Hematopoietic multipotent progenitor cell treated with erythropoietin and hydrocortisone succinate and interleukin-3 and kit ligand, for 6 days (in vitro differentiated cells): Measurements from ENCODE around the gene ALPL.

Experiments used
- DNase-seq: peaks from one replicate; pipeline ENCODE4 v3.0.0-alpha.2; 2015

Gene ALPL

DNA sequence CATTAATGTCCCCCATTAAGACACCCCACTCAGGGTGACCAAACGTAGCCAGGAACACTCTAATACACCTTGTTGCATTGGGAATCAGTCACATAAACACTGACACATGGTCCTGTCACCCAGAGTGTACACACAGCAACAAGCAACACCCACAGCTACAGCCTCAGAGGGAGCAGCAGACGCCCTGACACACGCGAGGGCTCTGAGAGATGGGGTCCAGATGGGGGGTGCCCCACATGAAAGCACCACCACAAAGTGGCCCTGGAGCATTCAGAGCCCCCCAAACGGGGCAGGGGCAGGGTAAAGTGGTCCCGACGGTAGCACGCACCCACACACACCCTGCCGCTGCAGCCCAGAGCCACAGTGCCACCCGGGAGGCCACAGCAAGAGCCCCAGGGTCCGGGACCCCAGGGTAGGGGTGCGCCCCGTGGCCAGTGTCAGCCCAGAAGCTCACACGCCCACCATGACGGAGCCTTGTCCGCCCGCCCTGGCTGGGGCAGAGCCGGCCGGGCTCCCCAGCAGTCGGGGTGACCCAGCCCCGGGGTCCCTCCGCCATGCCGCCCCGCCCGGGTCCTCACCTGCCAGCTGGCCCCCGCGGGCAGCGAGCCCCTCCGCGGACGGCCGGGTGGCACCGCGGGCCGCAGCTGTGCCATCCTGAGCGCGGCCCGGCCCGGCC lies 112.7 kb downstream of the ALPL start:
- no peak for DNase-seq

GRCh38 chr1:21622466-21623315 lies 113.5 kb downstream of the ALPL start:
- DNase-seq: peak; percentile 64

DNA sequence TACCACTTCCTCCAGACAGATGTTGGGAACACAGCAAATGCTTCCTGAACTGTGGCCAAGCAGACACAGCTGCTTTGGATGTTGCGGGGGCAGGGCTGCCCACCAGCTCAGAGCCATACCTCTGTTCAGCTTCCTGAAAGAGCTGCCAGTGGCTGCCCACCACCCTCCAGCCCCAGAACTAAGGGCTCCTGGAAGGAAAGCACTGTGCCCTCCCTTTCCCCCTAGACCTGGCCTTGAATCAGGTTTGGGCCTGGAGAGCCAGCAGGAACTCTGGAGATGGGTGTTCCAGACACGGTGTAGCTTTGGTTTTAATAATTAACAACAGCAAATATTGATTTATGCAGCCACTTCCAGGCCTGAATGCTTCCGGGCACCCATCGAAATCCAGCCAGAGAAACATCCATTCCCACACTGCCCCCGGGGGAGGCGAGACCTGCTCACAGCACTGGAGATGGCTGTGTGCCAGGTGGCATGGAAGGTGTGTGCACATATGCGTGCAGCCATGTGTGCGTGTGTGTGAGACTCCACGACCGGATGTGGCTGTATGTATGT lies 114.3 kb downstream of the ALPL start:
- no peak for DNase-seq

DNA sequence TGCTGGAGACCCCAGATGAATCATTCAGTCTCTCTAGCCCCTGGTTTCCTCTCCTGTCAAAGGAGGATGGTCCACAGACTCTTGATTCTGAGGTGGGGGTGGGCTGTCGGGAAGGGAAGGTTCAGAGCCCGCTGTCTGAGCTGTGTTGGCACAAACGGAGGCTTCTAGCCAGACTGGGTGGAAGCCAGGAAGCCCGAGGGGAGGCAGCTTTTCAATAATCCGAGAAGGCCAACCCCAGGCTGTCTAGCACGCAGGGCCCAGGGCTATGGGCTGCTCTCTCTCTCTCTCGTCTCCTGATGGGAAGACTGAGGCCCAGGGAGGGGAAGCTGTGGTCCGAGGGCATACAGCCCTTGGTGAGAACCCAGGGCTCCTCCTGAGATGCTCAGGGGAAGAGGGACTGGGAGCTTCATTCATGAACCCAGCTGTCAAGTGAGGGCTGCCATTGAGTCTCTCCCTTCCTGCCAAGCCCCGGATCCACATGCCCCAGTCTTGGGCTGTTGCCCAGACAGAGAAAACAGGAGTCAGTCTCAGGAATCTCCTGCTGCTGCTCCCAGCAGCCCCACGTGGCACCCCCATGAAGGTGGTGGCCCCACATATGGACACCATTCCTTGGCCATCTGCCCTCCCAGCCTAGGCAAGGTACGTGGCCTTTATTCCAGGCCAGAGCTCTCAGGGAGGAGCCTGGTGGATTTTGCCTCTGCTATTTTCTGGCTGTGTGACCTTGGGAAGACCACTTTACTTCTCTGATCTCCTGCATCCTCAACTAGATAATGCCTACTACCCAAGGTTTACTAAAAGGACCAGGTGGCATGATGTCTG lies 115.6 kb downstream of the ALPL start:
- DNase-seq: no peak

DNA sequence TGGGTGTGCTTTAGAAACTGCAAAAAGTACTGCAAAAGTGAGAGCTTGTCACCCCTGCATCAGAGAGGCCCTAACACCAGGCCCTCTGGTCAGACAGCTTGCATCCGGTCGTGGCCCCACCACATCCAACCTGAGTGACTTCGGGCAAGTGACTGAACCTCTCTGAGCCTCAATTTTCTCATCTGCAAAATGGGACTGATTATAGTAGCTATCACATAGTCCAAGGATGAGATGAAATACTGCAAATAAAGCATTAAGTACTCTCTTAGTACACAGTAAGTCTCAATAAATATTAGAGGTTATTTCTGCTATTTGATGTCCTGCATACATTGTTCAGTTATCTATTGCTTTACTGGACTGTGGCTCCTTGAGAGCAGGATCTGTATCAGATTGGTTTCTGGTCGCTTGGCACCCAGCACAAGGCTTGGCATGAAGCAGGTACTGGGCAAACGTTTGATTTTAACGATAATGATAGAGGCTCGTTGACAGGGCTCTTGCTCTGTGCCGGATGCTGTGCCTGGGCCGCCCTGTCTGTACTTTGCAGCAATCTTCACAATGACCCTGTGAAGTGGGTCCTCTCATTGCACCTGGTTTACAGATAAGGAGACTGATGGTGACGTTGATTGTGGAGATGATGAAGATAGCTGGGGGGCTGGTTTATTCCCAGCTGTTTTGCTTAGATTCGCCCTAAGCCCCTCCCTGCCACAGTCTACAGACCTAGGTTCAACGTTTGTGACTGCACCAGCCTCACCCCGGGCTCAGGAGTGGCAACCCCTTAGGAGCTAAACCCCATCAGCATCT lies 116.4 kb downstream of the ALPL start:
- DNase-seq: no peak

GRCh38 chr1:21626921-21627339 lies 117.7 kb downstream of the ALPL start:
- DNase-seq: no peak
